Omental fat pad (tissue), 4 donors: ENCODE measurements around the gene ERN2. TPM values are rescaled to one million over a fixed set of nuclear protein-coding genes. Genes with fewer than 3 reads are reported as not detected.

Source experiments
- ATAC-seq: fragments of 150-250 bp; one replicate; pipeline ENCODE4 v1.9.1; 2016; ENCODE audit warnings: mild to moderate bottlenecking, moderate library complexity; ENCODE audit not compliant: low FRiP score
- DNase-seq: peaks from one replicate; pipeline ENCODE4 v3.0.0-alpha.2; 2019; ENCODE audit warnings: low spot score
- CTCF ChIP-seq, 3 donors: fragments of 450-650 bp; IDR thresholded peaks; one replicate each; pipeline ENCODE4 v1.5.1; 2016 to 2017; ENCODE audit warnings: antibody characterized with exemption in 3 of 3, mild to moderate bottlenecking in 3 of 3, moderate library complexity in 2 of 3
- total RNA-seq, 4 donors: library from RNA; depleted of rRNA; stranded (reverse); fragments of >200 nt; gene quantifications; one replicate each; pipeline ENCODE4 v1.1.0, GENCODE V29; 2016

Gene ERN2
- total RNA-seq, 4 donors from 2014 or later: not detected

GRCh38 chr16:23711785-23712184, 1.2 kb downstream of the ERN2 start:
- DNase-seq (no peak), ATAC-seq (no peak)
- no peak for TF ChIP-seq CTCF (IDR thresholded peaks at IDR 0.05)

- TF ChIP-seq CTCF (IDR thresholded peaks at IDR 0.05): no peak
- DNase-seq: no peak
- no peak for ATAC-seq
These were observed 2.5 kb downstream of the ERN2 start for GRCh38 chr16:23710504-23710903.

- no peak for DNase-seq
- no peak for TF ChIP-seq CTCF (IDR thresholded peaks at IDR 0.05)
- ATAC-seq: no peak
These were observed 3.0 kb downstream of the ERN2 start for GRCh38 chr16:23710008-23710407.

GRCh38 chr16:23709536-23709935, 3.5 kb downstream of the ERN2 start:
- no peak for DNase-seq
- ATAC-seq: no peak

GRCh38 chr16:23706439-23706838, 6.6 kb downstream of the ERN2 start:
- no peak for DNase-seq
- TF ChIP-seq CTCF (IDR thresholded peaks at IDR 0.05): no peak
- ATAC-seq: no peak

More at GRCh38 chr16:23709536-23709935, 3.5 kb downstream of the ERN2 start:
- no peak for TF ChIP-seq CTCF (IDR thresholded peaks at IDR 0.05)

- TF ChIP-seq CTCF (IDR thresholded peaks at IDR 0.05): no peak
- no peak for DNase-seq
- no peak for ATAC-seq
These were observed 7.5 kb downstream of the ERN2 start for GRCh38 chr16:23705517-23705902.

- ATAC-seq: no peak
- TF ChIP-seq CTCF (IDR thresholded peaks at IDR 0.05): no peak
- DNase-seq: no peak
These were observed 8.1 kb downstream of the ERN2 start for GRCh38 chr16:23704772-23705516.
